ENCODE results near the gene PNPLA5. TPM values are rescaled to one million over a fixed set of nuclear protein-coding genes. Genes with fewer than 3 reads are reported as not detected.

Gene PNPLA5
- total and polyA plus RNA-seq, 9 of the 15 experiments (the other 6 are each of a cell fraction or from before 2014, with no cell fraction given), result not detected

DNA sequence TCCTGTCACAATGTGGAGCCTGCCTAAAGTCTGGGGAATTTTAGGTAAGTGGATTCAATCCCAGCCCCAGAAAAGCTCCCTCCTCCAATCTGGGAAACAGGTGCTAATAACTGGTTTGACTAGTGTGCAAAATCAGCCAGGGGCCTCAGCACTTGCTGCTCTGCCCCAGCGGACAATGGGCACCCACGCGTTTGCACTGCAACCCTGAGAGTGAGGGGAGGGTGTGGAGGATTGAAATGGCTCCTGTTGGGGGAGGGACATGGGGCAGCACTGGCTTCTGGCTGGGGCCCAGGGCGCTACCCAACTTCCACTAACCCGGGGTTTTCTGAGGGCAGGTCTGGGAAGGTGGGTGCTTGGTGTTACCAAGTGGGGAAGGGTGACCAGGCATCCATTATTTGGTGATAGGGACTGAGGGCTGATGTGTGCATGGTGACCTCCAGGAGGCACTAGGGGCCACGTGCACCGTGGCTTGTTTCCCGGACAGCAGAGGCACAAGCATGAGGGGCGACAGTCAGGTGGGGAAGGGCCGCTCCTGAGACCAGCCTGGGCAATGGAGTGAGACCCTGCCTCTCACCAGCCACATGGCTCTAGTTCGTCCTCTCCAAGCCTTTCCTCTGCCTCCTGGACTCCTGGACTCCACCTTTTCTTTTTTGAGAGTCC, 4.3 kb upstream of the PNPLA5 start (continued):
- TF ChIP-seq, protein P1, sequence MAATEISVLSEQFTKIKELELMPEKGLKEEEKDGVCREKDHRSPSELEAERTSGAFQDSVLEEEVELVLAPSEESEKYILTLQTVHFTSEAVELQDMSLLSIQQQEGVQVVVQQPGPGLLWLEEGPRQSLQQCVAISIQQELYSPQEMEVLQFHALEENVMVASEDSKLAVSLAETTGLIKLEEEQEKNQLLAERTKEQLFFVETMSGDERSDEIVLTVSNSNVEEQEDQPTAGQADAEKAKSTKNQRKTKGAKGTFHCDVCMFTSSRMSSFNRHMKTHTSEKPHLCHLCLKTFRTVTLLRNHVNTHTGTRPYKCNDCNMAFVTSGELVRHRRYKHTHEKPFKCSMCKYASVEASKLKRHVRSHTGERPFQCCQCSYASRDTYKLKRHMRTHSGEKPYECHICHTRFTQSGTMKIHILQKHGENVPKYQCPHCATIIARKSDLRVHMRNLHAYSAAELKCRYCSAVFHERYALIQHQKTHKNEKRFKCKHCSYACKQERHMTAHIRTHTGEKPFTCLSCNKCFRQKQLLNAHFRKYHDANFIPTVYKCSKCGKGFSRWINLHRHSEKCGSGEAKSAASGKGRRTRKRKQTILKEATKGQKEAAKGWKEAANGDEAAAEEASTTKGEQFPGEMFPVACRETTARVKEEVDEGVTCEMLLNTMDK (IDR thresholded peaks at IDR 0.05; ENCODE audit: borderline replicate concordance, insufficient read depth, low read depth, low read length, poor library complexity, severe bottlenecking), result no peak
- no peak for TF ChIP-seq HNRNPK (IDR thresholded peaks at IDR 0.05; ENCODE audit: low read depth, low read length, poor library complexity, severe bottlenecking)

DNA sequence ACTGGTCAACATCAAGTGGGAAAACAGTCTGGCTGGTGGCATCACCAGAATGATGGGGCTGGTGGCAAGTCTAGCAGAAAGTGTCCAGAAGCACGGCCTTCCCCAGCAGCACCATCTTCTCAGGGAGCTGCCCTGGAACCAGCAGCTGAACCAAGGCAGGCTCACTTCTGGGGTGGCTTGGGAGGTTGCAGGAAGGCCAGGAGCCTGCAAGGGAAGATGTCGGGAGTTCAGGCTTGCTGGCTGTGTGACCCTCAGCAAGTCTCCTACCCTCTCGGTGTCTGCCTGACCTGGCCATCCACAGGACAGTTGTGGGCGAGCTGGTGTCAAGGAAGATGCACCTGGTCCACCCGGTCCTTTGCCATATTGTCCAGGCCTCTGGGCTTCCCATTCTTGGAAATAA, 2.3 kb upstream of the PNPLA5 start:
- H3K4me1 ChIP-seq (replicated peaks in 1 of 2; ENCODE audit: control insufficient read depth in 2 of 2, insufficient read depth in 2 of 2, low read length in 2 of 2), result peaks cover 0 to 15% of the 10 kb centered on the region in 2 experiments; a peak in 1 of 5 replicates
- no peak overlapping the region for H3K9ac ChIP-seq (ENCODE audit: insufficient read depth in 1 of 2, low read depth in 2 of 2, low read length in 2 of 2)
- intact Hi-C loops (cut with micrococcal nuclease) (no loop called here), in situ Hi-C loops (cut with MboI) (no loop called here)
- POLR2A ChIA-PET, result no interaction called here
- no peak overlapping the region for H2AFZ ChIP-seq (ENCODE audit: low read depth, low read length)
- 0% methylated on average over 3 of the region's 5 CpGs for WGBS (ENCODE audit: insufficient coverage, low coverage, missing lambda C conversion rate)
- no peaks in the 10 kb centered on the region for H3K36me3 ChIP-seq (ENCODE audit: control insufficient read depth, insufficient read depth, low read length)
- no peaks in the 10 kb centered on the region for H3K9me3 ChIP-seq (replicated peaks; ENCODE audit: control insufficient read depth, insufficient read depth, low read depth, low read length)
- H3K9me1 ChIP-seq (ENCODE audit: control insufficient read depth, insufficient read depth, low read length), result no peaks in the 10 kb centered on the region
- H3K27ac ChIP-seq (ENCODE audit: extremely low read depth, low read depth, low read length), result no peak overlapping the region
- no TSS peak for BruUV-seq (replicated peaks)
- no peak for DNase-seq (ENCODE audit: extremely low read depth in 1 of 4, low spot score in 3 of 4)
- TF ChIP-seq SNIP1 (IDR thresholded peaks at IDR 0.05; ENCODE audit: low read depth) (no peak), LARP7 (IDR thresholded peaks at IDR 0.05) (no peak), WHSC1 (IDR thresholded peaks at IDR 0.05; ENCODE audit: low read length) (no peak), CHCHD3 (CRISPR knock-in tag; IDR thresholded peaks at IDR 0.05) (no peak), BRD9 (IDR thresholded peaks at IDR 0.05; ENCODE audit: low read depth, partially characterized antibody) (no peak), ZNF707 (CRISPR knock-in tag; conservative IDR thresholded peaks at IDR 0.05) (no peak), HDAC6 (IDR thresholded peaks at IDR 0.05; ENCODE audit: low read depth, low read length) (no peak), NR2C1 (IDR thresholded peaks at IDR 0.05) (no peak), NR2C1 (tag; IDR thresholded peaks at IDR 0.05) (no peak)
- TF ChIP-seq, protein P2, sequence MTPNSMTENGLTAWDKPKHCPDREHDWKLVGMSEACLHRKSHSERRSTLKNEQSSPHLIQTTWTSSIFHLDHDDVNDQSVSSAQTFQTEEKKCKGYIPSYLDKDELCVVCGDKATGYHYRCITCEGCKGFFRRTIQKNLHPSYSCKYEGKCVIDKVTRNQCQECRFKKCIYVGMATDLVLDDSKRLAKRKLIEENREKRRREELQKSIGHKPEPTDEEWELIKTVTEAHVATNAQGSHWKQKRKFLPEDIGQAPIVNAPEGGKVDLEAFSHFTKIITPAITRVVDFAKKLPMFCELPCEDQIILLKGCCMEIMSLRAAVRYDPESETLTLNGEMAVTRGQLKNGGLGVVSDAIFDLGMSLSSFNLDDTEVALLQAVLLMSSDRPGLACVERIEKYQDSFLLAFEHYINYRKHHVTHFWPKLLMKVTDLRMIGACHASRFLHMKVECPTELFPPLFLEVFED (CRISPR knock-in tag; conservative IDR thresholded peaks at IDR 0.05), result no peak
- TF ChIP-seq, protein P3, sequence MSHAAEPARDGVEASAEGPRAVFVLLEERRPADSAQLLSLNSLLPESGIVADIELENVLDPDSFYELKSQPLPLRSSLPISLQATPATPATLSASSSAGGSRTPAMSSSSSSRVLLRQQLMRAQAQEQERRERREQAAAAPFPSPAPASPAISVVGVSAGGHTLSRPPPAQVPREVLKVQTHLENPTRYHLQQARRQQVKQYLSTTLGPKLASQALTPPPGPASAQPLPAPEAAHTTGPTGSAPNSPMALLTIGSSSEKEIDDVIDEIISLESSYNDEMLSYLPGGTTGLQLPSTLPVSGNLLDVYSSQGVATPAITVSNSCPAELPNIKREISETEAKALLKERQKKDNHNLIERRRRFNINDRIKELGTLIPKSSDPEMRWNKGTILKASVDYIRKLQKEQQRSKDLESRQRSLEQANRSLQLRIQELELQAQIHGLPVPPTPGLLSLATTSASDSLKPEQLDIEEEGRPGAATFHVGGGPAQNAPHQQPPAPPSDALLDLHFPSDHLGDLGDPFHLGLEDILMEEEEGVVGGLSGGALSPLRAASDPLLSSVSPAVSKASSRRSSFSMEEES (CRISPR knock-in tag; IDR thresholded peaks at IDR 0.05), result no peak
- ATAC-seq, result no peak
- H4K20me1 ChIP-seq (replicated peaks; ENCODE audit: control insufficient read depth, insufficient read depth, low read length), result peaks cover 14% of the 10 kb centered on the region
- FAIRE-seq, result no peak
- H3K4me3 ChIP-seq, result no peak overlapping the region
- H3K79me2 ChIP-seq (ENCODE audit: control insufficient read depth, insufficient read depth, low read length), result no peaks in the 10 kb centered on the region
- peaks cover 0 to 16% of the 10 kb centered on the region in 2 experiments; a peak in 1 of 5 replicates for H3K27me3 ChIP-seq (ENCODE audit: control insufficient read depth in 2 of 2, insufficient read depth in 2 of 2, low read length in 2 of 2)
- no peak overlapping the region for H3K4me2 ChIP-seq (ENCODE audit: insufficient read depth, low read length)
- CTCF ChIA-PET (ENCODE audit: low intra/inter-chr PET ratio), result no interaction called here
